B cell (primary cell): ENCODE measurements around the gene IGFL4. TPM values are rescaled to one million over a fixed set of nuclear protein-coding genes. Genes with fewer than 3 reads are reported as not detected.

Experiments
- ATAC-seq: fragments of 200-7000 bp; cut with Tn5 transposase; one replicate; pipeline ENCODE4 v1.10.0; 2021; ENCODE audit warnings: low read depth, mild to moderate bottlenecking, moderate number of reproducible peaks, moderate library complexity
- CTCF ChIA-PET: fragments of 350-600 bp; sonication (Branson Sonifier 250); formaldehyde crosslinking; loops from one replicate; lab custom pipeline; 2021; ENCODE audit warnings: antibody characterized with exemption, inconsistent platforms; lab: Charles Lee
- POLR2A ChIA-PET: fragments of 350-600 bp; sonication (Branson Sonifier 250); formaldehyde crosslinking; loops from one replicate; lab custom pipeline; 2021; ENCODE audit warnings: antibody characterized with exemption; lab: Charles Lee
- DNase-seq: peaks from one replicate; pipeline ENCODE4 v3.0.0; 2013
- H2AFZ ChIP-seq: 2 replicates; pipeline ENCODE4 v1.6.1; 2012; ENCODE audit warnings: mild to moderate bottlenecking, low read depth, low read length; ENCODE audit not compliant: insufficient read depth, poor library complexity, severe bottlenecking
- H3K27ac ChIP-seq, 2 donors: 1 replicate in 1 of 2; 2 replicates in 1 of 2; pipeline ENCODE4 v1.5.1; 2012 to 2013; ENCODE audit warnings: low read length in 2 of 2, mild to moderate bottlenecking in 2 of 2, moderate library complexity in 1 of 2
- H3K27me3 ChIP-seq, 4 experiments: fragments of 200-600 bp in 1 of 4; sonication (generic) in 1 of 4; replicated peaks in 1 of 4; 1 replicate in 2 of 4; 2 replicates in 2 of 4; pipeline versions ENCODE4 v1.6.1 to v1.7.0; 2013 to 2016; ENCODE audit warnings: low read length in 3 of 4, mild to moderate bottlenecking in 2 of 4, mixed read lengths in 1 of 4, moderate library complexity in 1 of 4; ENCODE audit not compliant: insufficient read depth in 4 of 4, control insufficient read depth in 3 of 4; ENCODE audit errors: control extremely low read depth in 1 of 4
- H3K36me3 ChIP-seq, 2 experiments: replicated peaks in 1 of 2; 1 replicate in 1 of 2; 2 replicates in 1 of 2; pipeline versions ENCODE4 v1.6.1 to v1.7.1; 2013; ENCODE audit warnings: low read length in 1 of 2; ENCODE audit not compliant: insufficient read depth in 2 of 2, control insufficient read depth in 1 of 2; ENCODE audit errors: control extremely low read depth in 1 of 2, extremely low read depth in 1 of 2
- H3K4me1 ChIP-seq, 2 donors: fragments of 200-600 bp in 1 of 2; sonication (generic) in 1 of 2; 1 replicate in 1 of 2; 2 replicates in 1 of 2; pipeline versions ENCODE4 v1.5.1 to v1.6.1; 2013 to 2017; ENCODE audit warnings: low read length in 2 of 2; ENCODE audit not compliant: control insufficient read depth in 2 of 2, insufficient read depth in 2 of 2
- H3K4me2 ChIP-seq: replicated peaks from 2 replicates; pipeline ENCODE3; 2012; ENCODE audit warnings: mild to moderate bottlenecking, low read depth, low read length; ENCODE audit not compliant: poor library complexity, severe bottlenecking
- H3K4me3 ChIP-seq, 5 experiments: fragments of 200-600 bp in 1 of 5; sonication (generic) in 1 of 5; 1 replicate in 3 of 5; 2 replicates in 2 of 5; pipeline versions ENCODE4 v1.5.1 to v1.7.0; 2011 to 2016; ENCODE audit warnings: low read length in 4 of 5, mild to moderate bottlenecking in 4 of 5, low read depth in 2 of 5, control low read depth in 1 of 5, moderate library complexity in 1 of 5; ENCODE audit not compliant: insufficient read depth in 1 of 5; ENCODE audit errors: control extremely low read depth in 1 of 5, extremely low read depth in 1 of 5
- H3K79me2 ChIP-seq: fragments of 200-600 bp; sonication (generic); one replicate; pipeline ENCODE4 v1.6.0; 2016; ENCODE audit warnings: low read length; ENCODE audit not compliant: control insufficient read depth, insufficient read depth
- H3K9ac ChIP-seq: fragments of 200-600 bp; sonication (generic); 2 replicates; pipeline ENCODE4 v1.6.1; 2017; ENCODE audit warnings: mild to moderate bottlenecking, low read length, moderate library complexity
- H3K9me3 ChIP-seq, 3 donors: one replicate each; pipeline versions ENCODE4 v1.6.1 to v1.7.1; 2013; ENCODE audit warnings: low read length in 2 of 3; ENCODE audit not compliant: control insufficient read depth in 2 of 3, insufficient read depth in 1 of 3; ENCODE audit errors: control extremely low read depth in 1 of 3
- H4K20me1 ChIP-seq: 2 replicates; pipeline ENCODE4 v1.6.0; 2012; ENCODE audit warnings: mild to moderate bottlenecking, low read length; ENCODE audit not compliant: insufficient read depth, control insufficient read depth, poor library complexity, severe bottlenecking
- H3K27ac Mint-ChIP-seq: one replicate; pipeline ENCODE4 v1.8.0; 2021; ENCODE audit warnings: mixed read lengths
- H3K27me3 Mint-ChIP-seq: one replicate; pipeline ENCODE4 v1.8.0; 2021; ENCODE audit warnings: mixed read lengths
- H3K4me1 Mint-ChIP-seq: one replicate; pipeline ENCODE4 v1.8.0; 2021; ENCODE audit warnings: mixed read lengths
- H3K4me3 Mint-ChIP-seq: one replicate; pipeline ENCODE4 v1.8.0; 2021; ENCODE audit warnings: mixed read lengths
- H3K9me3 Mint-ChIP-seq: one replicate; pipeline ENCODE4 v1.8.0; 2022; ENCODE audit warnings: mixed read lengths; ENCODE audit not compliant: insufficient read depth
- EZH2 ChIP-seq: IDR thresholded peaks from 2 replicates; pipeline ENCODE4 v1.6.1; 2012; ENCODE audit warnings: borderline replicate concordance, low read depth, mild to moderate bottlenecking, moderate library complexity, low read length; ENCODE audit not compliant: insufficient read depth, poor library complexity, severe bottlenecking
- WGBS: methylation state at CpG from one replicate; pipeline ENCODE4 v1.1.5; 2013; ENCODE audit warnings: missing lambda C conversion rate; ENCODE audit not compliant: insufficient coverage; 5-methylcytosine and 5-hydroxymethylcytosine counted together
- intact Hi-C: fragments of 100-400 bp; cut with micrococcal nuclease; formaldehyde crosslinking; loops from one replicate; pipeline ENCODE4 v1.10.0; 2022
- polyA plus RNA-seq: library from polyadenylated mRNA; depleted of rRNA; stranded (reverse); fragments of >200 nt; gene quantifications from 2 replicates; pipeline ENCODE4 v1.2.3, GENCODE V29; 2012
- total RNA-seq, 2 donors: library from RNA; stranded (reverse); fragments of 120-200 nt in 1 of 2; gene quantifications; 1 replicate in 1 of 2; 2 replicates in 1 of 2; pipeline versions ENCODE4 v1.2.3 to v1.2.4, GENCODE V29; 2013 to 2022
- TF ChIP-seq, protein P1 (sequence below): fragments of 200-600 bp; IDR thresholded peaks from one replicate; pipeline ENCODE4 v1.8.0; 2022; ENCODE audit warnings: antibody characterized with exemption, mild to moderate bottlenecking

Gene IGFL4
- total and polyA plus RNA-seq, 2 donors (not counting 1 experiment from before 2014, with no cell fraction given), result not detected

DNA sequence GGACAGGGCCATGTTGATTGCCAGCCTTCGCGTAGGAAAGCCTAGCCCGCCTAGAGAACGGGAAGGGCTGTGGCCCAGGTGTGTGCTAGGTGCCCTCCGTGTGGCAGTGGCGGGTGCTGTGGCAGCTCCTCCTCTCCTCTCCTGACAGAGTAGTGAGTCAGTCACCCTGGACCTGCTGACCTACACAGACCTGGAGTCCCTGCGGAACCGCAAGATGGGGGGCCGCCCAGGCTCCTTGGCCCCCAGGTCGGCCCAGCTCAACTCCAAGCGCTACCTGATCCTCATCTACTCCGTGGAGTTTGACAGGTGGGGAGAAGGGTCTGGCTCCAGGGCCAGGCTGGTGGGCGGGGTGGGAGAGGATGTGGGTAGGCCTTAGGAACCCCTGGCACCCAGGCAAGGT, 34.4 kb downstream of the IGFL4 start:
- Histone ChIP-seq H3K4me1 (no peaks in the 10 kb centered on the region), H3K79me2 (peaks cover 6% of the 10 kb centered on the region), H3K36me3 (peaks cover 3 to 9% of the 10 kb centered on the region in 2 experiments), H3K4me2 (no peak overlapping the region), H3K4me3 (no peak overlapping the region), H3K9me3 (no peaks in the 10 kb centered on the region), H3K27me3 (no peaks in the 10 kb centered on the region), H2AFZ (no peak overlapping the region), H3K27ac (no peak overlapping the region), H4K20me1 (peaks cover under 1% of the 10 kb centered on the region), H3K9ac (no peak overlapping the region)
- CTCF ChIA-PET, result interaction anchor here (1.2 kb wide), 1 partner anchor 22 kb away, joined by 6 read pairs; no protein-coding TSS in a partner anchor
- H3K9me3 Mint-ChIP-seq, result no peaks in the 10 kb centered on the region
- H3K27me3 Mint-ChIP-seq, result no peaks in the 10 kb centered on the region
- TF ChIP-seq, protein P1, sequence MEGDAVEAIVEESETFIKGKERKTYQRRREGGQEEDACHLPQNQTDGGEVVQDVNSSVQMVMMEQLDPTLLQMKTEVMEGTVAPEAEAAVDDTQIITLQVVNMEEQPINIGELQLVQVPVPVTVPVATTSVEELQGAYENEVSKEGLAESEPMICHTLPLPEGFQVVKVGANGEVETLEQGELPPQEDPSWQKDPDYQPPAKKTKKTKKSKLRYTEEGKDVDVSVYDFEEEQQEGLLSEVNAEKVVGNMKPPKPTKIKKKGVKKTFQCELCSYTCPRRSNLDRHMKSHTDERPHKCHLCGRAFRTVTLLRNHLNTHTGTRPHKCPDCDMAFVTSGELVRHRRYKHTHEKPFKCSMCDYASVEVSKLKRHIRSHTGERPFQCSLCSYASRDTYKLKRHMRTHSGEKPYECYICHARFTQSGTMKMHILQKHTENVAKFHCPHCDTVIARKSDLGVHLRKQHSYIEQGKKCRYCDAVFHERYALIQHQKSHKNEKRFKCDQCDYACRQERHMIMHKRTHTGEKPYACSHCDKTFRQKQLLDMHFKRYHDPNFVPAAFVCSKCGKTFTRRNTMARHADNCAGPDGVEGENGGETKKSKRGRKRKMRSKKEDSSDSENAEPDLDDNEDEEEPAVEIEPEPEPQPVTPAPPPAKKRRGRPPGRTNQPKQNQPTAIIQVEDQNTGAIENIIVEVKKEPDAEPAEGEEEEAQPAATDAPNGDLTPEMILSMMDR, result no peak
- intact Hi-C loops, result no loop called here
- no peak overlapping the region for H3K27ac Mint-ChIP-seq
- H3K4me3 Mint-ChIP-seq, result no peak overlapping the region
- 97% methylated on average over 13 of the region's 13 CpGs for WGBS
- no peak for DNase-seq
- H3K4me1 Mint-ChIP-seq, result no peaks in the 10 kb centered on the region
- POLR2A ChIA-PET, result no interaction called here
- ATAC-seq, result no peak

DNA sequence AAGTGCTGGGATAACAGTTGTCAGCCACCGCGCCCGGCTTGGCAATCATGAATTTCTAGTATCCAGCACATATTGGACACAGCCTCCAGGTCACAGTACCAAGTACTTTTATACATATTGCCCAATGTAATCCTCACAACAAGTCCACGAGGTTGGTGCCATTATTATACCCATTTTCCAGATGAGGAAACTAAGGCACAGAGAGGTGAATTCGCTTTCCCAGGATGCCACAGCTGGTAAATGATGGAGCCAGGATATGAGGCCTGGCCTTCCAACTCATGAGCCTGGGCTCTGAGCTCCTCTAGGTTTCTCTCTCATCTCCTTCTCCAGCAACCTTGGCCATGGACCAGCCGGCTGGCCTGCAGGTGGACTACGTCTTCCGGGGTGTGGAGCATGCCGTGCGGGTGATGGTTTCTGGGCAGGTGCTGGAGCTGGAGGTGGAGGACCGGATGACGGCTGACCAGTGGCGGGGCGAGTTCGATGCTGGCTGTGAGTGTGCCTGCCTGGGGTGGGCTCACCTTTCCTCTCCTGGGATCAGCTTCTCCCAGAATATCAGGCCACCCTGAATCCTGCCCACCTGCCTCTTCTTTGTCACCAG, 38.0 kb downstream of the IGFL4 start:
- H3K27ac ChIP-seq, result no peak overlapping the region
- H3K4me3 ChIP-seq, result no peak overlapping the region
- ChIA-PET CTCF (interaction anchor here (1.0 to 1.6 kb wide), 3 partner anchors 8 to 26 kb away, joined by 3 to 5 read pairs (median 3); no protein-coding TSS in a partner anchor), POLR2A (no interaction called here)
- no peak overlapping the region for H3K9ac ChIP-seq
- Mint-ChIP-seq H3K4me3 (no peak overlapping the region), H3K4me1 (peaks cover 26% of the 10 kb centered on the region), H3K27ac (no peak overlapping the region), H3K27me3 (peaks cover 20% of the 10 kb centered on the region), H3K9me3 (no peaks in the 10 kb centered on the region)
- intact Hi-C loops, result no loop called here
- H2AFZ ChIP-seq, result no peak overlapping the region
- DNase-seq (no peak), ATAC-seq (no peak)
- no peak overlapping the region for H3K4me2 ChIP-seq
- peaks cover 0 to 16% (median 7%) of the 10 kb centered on the region in 4 experiments for H3K27me3 ChIP-seq
- peaks cover 15 to 17% of the 10 kb centered on the region in 2 donors for H3K4me1 ChIP-seq
- H3K9me3 ChIP-seq, result peaks cover 0 to 6% (median 0%) of the 10 kb centered on the region in 3 donors
- 100% methylated on average over 7 of the region's 15 CpGs for WGBS
- peaks cover 2 to 6% of the 10 kb centered on the region in 2 experiments for H3K36me3 ChIP-seq
- H3K79me2 ChIP-seq, result peaks cover 36% of the 10 kb centered on the region
- H4K20me1 ChIP-seq, result peaks cover 34% of the 10 kb centered on the region
- TF ChIP-seq, protein P1, result no peak
- no peak for TF ChIP-seq EZH2
